K562 (cell line): ENCODE data around the gene ALDOC. TPM values are rescaled to one million over a fixed set of nuclear protein-coding genes. Genes with fewer than 3 reads are reported as not detected.

Experiments used
- BCOR ChIP-seq: fragments of 450-650 bp; IDR thresholded peaks from 2 replicates; pipeline ENCODE4 v1.6.1; 2016
- BHLHE40 ChIP-seq: IDR thresholded peaks from 2 replicates; pipeline ENCODE4 v1.6.1; 2011; ENCODE audit warnings: low read length, improper control_type of control experiment
- CTBP1 ChIP-seq: fragments of 450-650 bp; IDR thresholded peaks from 2 replicates; pipeline ENCODE4 v1.6.1; 2016; ENCODE audit warnings: borderline replicate concordance
- MYNN ChIP-seq, 2 experiments: sonication (generic); formaldehyde crosslinking in 1 of 2; IDR thresholded peaks; 2 replicates each; pipeline versions ENCODE4 v1.5.0 to v1.6.1; 2016 to 2020; ENCODE audit warnings: antibody characterized with exemption in 1 of 2, missing genetic modification reagents in 1 of 2
- NR2C2 ChIP-seq, 2 experiments: fragments of 200-800 bp in 1 of 2; sonication (Bioruptor generic) in 1 of 2; sonication (generic) in 1 of 2; formaldehyde crosslinking in 1 of 2; IDR thresholded peaks; 2 replicates each; pipeline versions ENCODE4 v1.6.1 to v1.8.0; 2016 to 2022; ENCODE audit warnings: mild to moderate bottlenecking in 1 of 2, missing compliant biosample characterization in 1 of 2, missing genetic modification characterization in 1 of 2, missing genetic modification reagents in 1 of 2
- POLR2H ChIP-seq: IDR thresholded peaks from 2 replicates; pipeline ENCODE4 v1.6.1; 2016; ENCODE audit warnings: missing genetic modification characterization, low read depth, mild to moderate bottlenecking, control low read depth, missing compliant biosample characterization, moderate library complexity
- PRPF4 ChIP-seq: fragments of 200-400 bp; formaldehyde crosslinking; IDR thresholded peaks from one replicate; pipeline ENCODE4 v1.6.1; 2017; ENCODE audit warnings: low read length, low read depth, mild to moderate bottlenecking; ENCODE audit not compliant: insufficient read depth, poor library complexity, severe bottlenecking
- RAD51 ChIP-seq: fragments of 450-650 bp; IDR thresholded peaks from 2 replicates; pipeline ENCODE4 v1.7.1; 2016; ENCODE audit warnings: low read depth, mild to moderate bottlenecking, borderline replicate concordance
- RBM39 ChIP-seq: fragments of 200-400 bp; formaldehyde crosslinking; optimal IDR thresholded peaks from 2 replicates; pipeline ENCODE3; 2018; ENCODE audit warnings: low read depth, low read length
- TAF7 ChIP-seq: fragments of 450-650 bp; IDR thresholded peaks from 2 replicates; pipeline ENCODE4 v1.6.1; 2016; ENCODE audit warnings: missing genetic modification characterization, missing compliant biosample characterization
- TEAD2 ChIP-seq: fragments of 450-650 bp; IDR thresholded peaks from 2 replicates; pipeline ENCODE4 v1.6.1; 2016; ENCODE audit warnings: missing genetic modification characterization, control low read depth, missing compliant biosample characterization
- YY1 ChIP-seq, 3 experiments: IDR thresholded peaks; 2 replicates each; pipeline ENCODE4 v1.6.1; 2011; ENCODE audit warnings: low read length in 2 of 3, mild to moderate bottlenecking in 2 of 3, moderate library complexity in 2 of 3, borderline replicate concordance in 1 of 3, control low read depth in 1 of 3, low read depth in 1 of 3; ENCODE audit not compliant: insufficient read depth in 3 of 3, insufficient replicate concordance in 2 of 3, control insufficient read depth in 1 of 3, insufficient read length in 1 of 3; ENCODE audit errors: extremely low read depth in 1 of 3
- ZBTB17 ChIP-seq: fragments of 450-650 bp; formaldehyde crosslinking; IDR thresholded peaks from 2 replicates; pipeline ENCODE4 v1.4.0; 2020; ENCODE audit warnings: mild to moderate bottlenecking
- ZKSCAN8 ChIP-seq: fragments of 200-800 bp; sonication (Bioruptor generic); IDR thresholded peaks from 2 replicates; pipeline ENCODE4 v1.6.1; 2016; ENCODE audit warnings: missing genetic modification characterization, missing compliant biosample characterization
- ZNF232 ChIP-seq: sonication (generic); formaldehyde crosslinking; IDR thresholded peaks from 2 replicates; pipeline ENCODE4 v1.8.0; 2022; ENCODE audit warnings: mild to moderate bottlenecking, missing genetic modification reagents
- ZNF561 ChIP-seq: fragments of 450-650 bp; formaldehyde crosslinking; conservative IDR thresholded peaks from 2 replicates; pipeline ENCODE4 v1.4.0; 2020; ENCODE audit warnings: mild to moderate bottlenecking, moderate library complexity
- ZNF583 ChIP-seq: fragments of 250-450 bp; sonication (Bioruptor Pico); IDR thresholded peaks from 2 replicates; pipeline ENCODE4 v1.4.0; 2020
- polyA plus RNA-seq, 8 experiments: library from polyadenylated mRNA; depleted of rRNA in 4 of 8; stranded (reverse) in 5 of 8; unstranded in 3 of 8; fragments of >200 nt; fragmentation: Nextera tagmentation in 2 of 8; fragmentation: Illumina TruSeq in 1 of 8; extraction: Ambion mirVana in 2 of 8; extraction: Trizol in 1 of 8; gene quantifications; 2 replicates each; pipeline versions ENCODE4 v1.2.1 to v1.2.3, GENCODE V29; 2011 to 2014; ENCODE audit warnings: inconsistent platforms in 1 of 8, missing spikeins in 1 of 8
- total RNA-seq, 7 experiments: library from RNA; depleted of rRNA in 6 of 7; stranded (reverse); fragments of >200 nt in 6 of 7; fragmentation: Illumina TruSeq in 2 of 7; extraction: Trizol in 2 of 7; gene quantifications; 2 replicates each; pipeline versions ENCODE4 v1.2.1 to v1.2.3, GENCODE V29; 2011 to 2021; ENCODE audit warnings: low replicate concordance in 1 of 7
- TF ChIP-seq, protein P1 (sequence below), 3 experiments: fragments of 200-800 bp in 1 of 3; fragments of 250-450 bp in 1 of 3; fragments of 450-650 bp in 1 of 3; sonication (Bioruptor Pico) in 1 of 3; sonication (Bioruptor generic) in 1 of 3; formaldehyde crosslinking in 1 of 3; IDR thresholded peaks; 2 replicates each; pipeline versions ENCODE4 v1.6.1 to v1.8.0; 2016 to 2022; ENCODE audit warnings: mild to moderate bottlenecking in 2 of 3, missing genetic modification characterization in 2 of 3, missing compliant biosample characterization in 1 of 3, moderate library complexity in 1 of 3
- TF ChIP-seq, protein P2 (sequence below): sonication (generic); formaldehyde crosslinking; IDR thresholded peaks from 2 replicates; pipeline ENCODE4 v1.8.1; 2023; ENCODE audit warnings: missing genetic modification reagents, mild to moderate bottlenecking, borderline replicate concordance

The ALDOC gene
- total and polyA plus RNA-seq, 9 of the 15 experiments (the other 6 are each of a cell fraction or from before 2014, with no cell fraction given): 43.2 to 263 (median 99.2) TPM

DNA sequence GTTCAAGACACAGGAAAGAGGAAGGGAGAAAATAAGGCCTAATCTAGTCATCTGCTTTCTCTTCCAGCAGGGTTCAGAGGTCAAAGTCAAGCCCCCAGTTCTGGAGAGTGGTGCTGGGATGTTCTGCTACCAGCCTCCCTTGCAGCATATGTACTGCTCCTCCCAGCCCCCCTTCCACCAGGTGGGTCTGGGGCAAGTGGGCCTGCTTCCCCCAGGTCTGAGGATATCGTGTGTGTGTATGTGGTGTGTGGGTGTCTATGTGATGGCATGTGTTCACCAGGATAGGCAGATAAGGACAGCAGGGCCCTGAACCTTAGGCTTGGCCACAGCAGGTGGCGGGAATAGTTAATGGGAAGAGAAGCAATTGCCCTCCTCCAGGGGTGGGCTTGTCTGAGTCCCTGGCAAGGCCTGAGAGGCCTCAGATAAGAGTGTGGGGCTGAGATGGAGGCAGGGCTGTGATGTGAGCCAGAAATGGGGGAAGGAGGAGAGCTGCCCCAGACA is 49.5 kb downstream of the ALDOC start (continued):
- TF ChIP-seq, protein P1, sequence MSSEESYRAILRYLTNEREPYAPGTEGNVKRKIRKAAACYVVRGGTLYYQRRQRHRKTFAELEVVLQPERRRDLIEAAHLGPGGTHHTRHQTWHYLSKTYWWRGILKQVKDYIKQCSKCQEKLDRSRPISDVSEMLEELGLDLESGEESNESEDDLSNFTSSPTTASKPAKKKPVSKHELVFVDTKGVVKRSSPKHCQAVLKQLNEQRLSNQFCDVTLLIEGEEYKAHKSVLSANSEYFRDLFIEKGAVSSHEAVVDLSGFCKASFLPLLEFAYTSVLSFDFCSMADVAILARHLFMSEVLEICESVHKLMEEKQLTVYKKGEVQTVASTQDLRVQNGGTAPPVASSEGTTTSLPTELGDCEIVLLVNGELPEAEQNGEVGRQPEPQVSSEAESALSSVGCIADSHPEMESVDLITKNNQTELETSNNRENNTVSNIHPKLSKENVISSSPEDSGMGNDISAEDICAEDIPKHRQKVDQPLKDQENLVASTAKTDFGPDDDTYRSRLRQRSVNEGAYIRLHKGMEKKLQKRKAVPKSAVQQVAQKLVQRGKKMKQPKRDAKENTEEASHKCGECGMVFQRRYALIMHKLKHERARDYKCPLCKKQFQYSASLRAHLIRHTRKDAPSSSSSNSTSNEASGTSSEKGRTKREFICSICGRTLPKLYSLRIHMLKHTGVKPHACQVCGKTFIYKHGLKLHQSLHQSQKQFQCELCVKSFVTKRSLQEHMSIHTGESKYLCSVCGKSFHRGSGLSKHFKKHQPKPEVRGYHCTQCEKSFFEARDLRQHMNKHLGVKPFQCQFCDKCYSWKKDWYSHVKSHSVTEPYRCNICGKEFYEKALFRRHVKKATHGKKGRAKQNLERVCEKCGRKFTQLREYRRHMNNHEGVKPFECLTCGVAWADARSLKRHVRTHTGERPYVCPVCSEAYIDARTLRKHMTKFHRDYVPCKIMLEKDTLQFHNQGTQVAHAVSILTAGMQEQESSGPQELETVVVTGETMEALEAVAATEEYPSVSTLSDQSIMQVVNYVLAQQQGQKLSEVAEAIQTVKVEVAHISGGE (CRISPR knock-in tag; IDR thresholded peaks at IDR 0.05): peak in 1 of 3 experiments; percentile 84; a peak in 2 of 6 replicates
- peak; percentile 86 for TF ChIP-seq BCOR
- no peak for TF ChIP-seq YY1 (IDR thresholded peaks at IDR 0.05; ENCODE audit: borderline replicate concordance in 1 of 3, control insufficient read depth in 1 of 3, extremely low read depth in 1 of 3, insufficient read depth in 3 of 3, insufficient read length in 1 of 3, insufficient replicate concordance in 2 of 3, low read depth in 1 of 3, low read length in 2 of 3)
- no peak for TF ChIP-seq TEAD2 (tag)
- no peak for TF ChIP-seq ZNF561 (CRISPR knock-in tag)
- peak; percentile 52; the same call in 1 of the 2 replicates for TF ChIP-seq BHLHE40
- TF ChIP-seq MYNN (IDR thresholded peaks at IDR 0.05): peak; percentile 91
- no peak for TF ChIP-seq MYNN (CRISPR knock-in tag; IDR thresholded peaks at IDR 0.05)
- TF ChIP-seq POLR2H: no peak
- TF ChIP-seq, protein P2, sequence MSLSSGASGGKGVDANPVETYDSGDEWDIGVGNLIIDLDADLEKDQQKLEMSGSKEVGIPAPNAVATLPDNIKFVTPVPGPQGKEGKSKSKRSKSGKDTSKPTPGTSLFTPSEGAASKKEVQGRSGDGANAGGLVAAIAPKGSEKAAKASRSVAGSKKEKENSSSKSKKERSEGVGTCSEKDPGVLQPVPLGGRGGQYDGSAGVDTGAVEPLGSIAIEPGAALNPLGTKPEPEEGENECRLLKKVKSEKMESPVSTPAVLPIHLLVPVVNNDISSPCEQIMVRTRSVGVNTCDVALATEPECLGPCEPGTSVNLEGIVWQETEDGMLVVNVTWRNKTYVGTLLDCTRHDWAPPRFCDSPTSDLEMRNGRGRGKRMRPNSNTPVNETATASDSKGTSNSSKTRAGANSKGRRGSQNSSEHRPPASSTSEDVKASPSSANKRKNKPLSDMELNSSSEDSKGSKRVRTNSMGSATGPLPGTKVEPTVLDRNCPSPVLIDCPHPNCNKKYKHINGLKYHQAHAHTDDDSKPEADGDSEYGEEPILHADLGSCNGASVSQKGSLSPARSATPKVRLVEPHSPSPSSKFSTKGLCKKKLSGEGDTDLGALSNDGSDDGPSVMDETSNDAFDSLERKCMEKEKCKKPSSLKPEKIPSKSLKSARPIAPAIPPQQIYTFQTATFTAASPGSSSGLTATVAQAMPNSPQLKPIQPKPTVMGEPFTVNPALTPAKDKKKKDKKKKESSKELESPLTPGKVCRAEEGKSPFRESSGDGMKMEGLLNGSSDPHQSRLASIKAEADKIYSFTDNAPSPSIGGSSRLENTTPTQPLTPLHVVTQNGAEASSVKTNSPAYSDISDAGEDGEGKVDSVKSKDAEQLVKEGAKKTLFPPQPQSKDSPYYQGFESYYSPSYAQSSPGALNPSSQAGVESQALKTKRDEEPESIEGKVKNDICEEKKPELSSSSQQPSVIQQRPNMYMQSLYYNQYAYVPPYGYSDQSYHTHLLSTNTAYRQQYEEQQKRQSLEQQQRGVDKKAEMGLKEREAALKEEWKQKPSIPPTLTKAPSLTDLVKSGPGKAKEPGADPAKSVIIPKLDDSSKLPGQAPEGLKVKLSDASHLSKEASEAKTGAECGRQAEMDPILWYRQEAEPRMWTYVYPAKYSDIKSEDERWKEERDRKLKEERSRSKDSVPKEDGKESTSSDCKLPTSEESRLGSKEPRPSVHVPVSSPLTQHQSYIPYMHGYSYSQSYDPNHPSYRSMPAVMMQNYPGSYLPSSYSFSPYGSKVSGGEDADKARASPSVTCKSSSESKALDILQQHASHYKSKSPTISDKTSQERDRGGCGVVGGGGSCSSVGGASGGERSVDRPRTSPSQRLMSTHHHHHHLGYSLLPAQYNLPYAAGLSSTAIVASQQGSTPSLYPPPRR (CRISPR knock-in tag): peak; percentile 87; the same call in 1 of the 2 replicates
- TF ChIP-seq ZNF583 (CRISPR knock-in tag): peak; percentile 84; the same call in 1 of the 2 replicates
- TF ChIP-seq NR2C2 (CRISPR knock-in tag; IDR thresholded peaks at IDR 0.05): peak; percentile 84
- peak; percentile 72; the same call in 1 of the 2 replicates for TF ChIP-seq NR2C2 (tag; IDR thresholded peaks at IDR 0.05)
- no peak for TF ChIP-seq RAD51
- peak; percentile 68; the same call in 1 of the 2 replicates for TF ChIP-seq ZKSCAN8 (CRISPR knock-in tag)
- TF ChIP-seq ZBTB17 (CRISPR knock-in tag): no peak
- no peak for TF ChIP-seq ZNF232 (CRISPR knock-in tag)
- no peak for TF ChIP-seq RBM39
- no peak for TF ChIP-seq PRPF4
- peak; percentile 73 for TF ChIP-seq CTBP1
- no peak for TF ChIP-seq TAF7 (tag)
